Urinary bladder (tissue), 4 donors: ENCODE data around the gene C5AR2. TPM values are rescaled to one million over a fixed set of nuclear protein-coding genes. Genes with fewer than 3 reads are reported as not detected.
"Not testable (repeated sequence)": the region's sequence is repeated elsewhere in the genome, so short reads cannot be mapped to it uniquely, and the experiment has no call there.

Experiments
- DNase-seq: peaks from one replicate; pipeline ENCODE4 v3.0.0-alpha.2; 2015; ENCODE audit errors: extremely low spot score
- H3K27ac ChIP-seq: one replicate; pipeline ENCODE4 v1.5.1; 2013; ENCODE audit warnings: low read depth, mild to moderate bottlenecking, moderate library complexity
- H3K36me3 ChIP-seq: one replicate; pipeline ENCODE4 v1.6.1; 2013; ENCODE audit warnings: mild to moderate bottlenecking, moderate library complexity; ENCODE audit not compliant: insufficient read depth
- H3K4me1 ChIP-seq: one replicate; pipeline ENCODE4 v1.6.1; 2013; ENCODE audit warnings: mild to moderate bottlenecking, moderate library complexity; ENCODE audit not compliant: insufficient read depth
- H3K4me3 ChIP-seq: one replicate; pipeline ENCODE4 v1.5.1; 2013; ENCODE audit warnings: low read depth, low read length
- WGBS: extraction: QIAGEN DNeasy Blood & Tissue Kit; methylation state at CpG from one replicate; pipeline ENCODE4 v1.1.7; 2013; 5-methylcytosine and 5-hydroxymethylcytosine counted together
- polyA plus RNA-seq: library from polyadenylated mRNA; stranded (reverse); fragments of 200-250 nt; gene quantifications from one replicate; pipeline ENCODE4 v1.2.3, GENCODE V29; 2013
- total RNA-seq: library from RNA; depleted of rRNA; stranded (reverse); fragments of >200 nt; gene quantifications from one replicate; pipeline ENCODE4 v1.2.3, GENCODE V29; 2014
- donor health status: healthy with polysubstance abuse.
- donor health status: healthy.

Gene C5AR2
- total and polyA plus RNA-seq, 2 donors = 0.85 to 4.9 TPM

- H3K4me3 ChIP-seq = no peak overlapping the region
- 84% methylated on average over 10 of the region's 10 CpGs for WGBS
- no peak for DNase-seq
- no peak overlapping the region for H3K27ac ChIP-seq
- no peaks in the 10 kb centered on the region for H3K36me3 ChIP-seq
- no peaks in the 10 kb centered on the region for H3K4me1 ChIP-seq
These were observed 18.1 kb upstream of the C5AR2 start for GRCh38 chr19:47313754-47314295.

GRCh38 chr19:47315125-47315821 lies 16.7 kb upstream of the C5AR2 start:
- Histone ChIP-seq H3K27ac (no peak overlapping the region), H3K36me3 (no peaks in the 10 kb centered on the region), H3K4me1 (no peaks in the 10 kb centered on the region), H3K4me3 (no peak overlapping the region)
- 38% methylated on average over 12 of the region's 12 CpGs for WGBS
- DNase-seq = no peak

- DNase-seq = no peak
- no peaks in the 10 kb centered on the region for H3K4me1 ChIP-seq
- H3K4me3 ChIP-seq = no peak overlapping the region
- no peak overlapping the region for H3K27ac ChIP-seq
- 90% methylated on average over 4 of the region's 4 CpGs for WGBS
- H3K36me3 ChIP-seq = no peaks in the 10 kb centered on the region
These were observed 15.5 kb upstream of the C5AR2 start for GRCh38 chr19:47316513-47316912.

GRCh38 chr19:47319923-47320871 lies 11.8 kb upstream of the C5AR2 start:
- Histone ChIP-seq H3K4me3 (no peak overlapping the region), H3K4me1 (no peaks in the 10 kb centered on the region), H3K36me3 (no peaks in the 10 kb centered on the region), H3K27ac (no peak overlapping the region)
- WGBS = 93% methylated on average over 46 of the region's 46 CpGs
- no peak for DNase-seq

GRCh38 chr19:47321630-47322029 lies 10.3 kb upstream of the C5AR2 start:
- 78% methylated on average over 1 of the region's 1 CpG for WGBS
- Histone ChIP-seq H3K4me3 (no peak overlapping the region), H3K4me1 (no peaks in the 10 kb centered on the region), H3K27ac (no peak overlapping the region), H3K36me3 (no peaks in the 10 kb centered on the region)
- DNase-seq = no peak

GRCh38 chr19:47322058-47322457 lies 9.9 kb upstream of the C5AR2 start:
- 79% methylated on average over 2 of the region's 2 CpGs for WGBS
- Histone ChIP-seq H3K4me3 (no peak overlapping the region), H3K36me3 (no peaks in the 10 kb centered on the region), H3K27ac (no peak overlapping the region), H3K4me1 (no peaks in the 10 kb centered on the region)
- no peak for DNase-seq

- Histone ChIP-seq H3K4me3 (no peak overlapping the region), H3K27ac (no peak overlapping the region), H3K4me1 (no peaks in the 10 kb centered on the region), H3K36me3 (no peaks in the 10 kb centered on the region)
- DNase-seq = no peak
- 77% methylated on average over 8 of the region's 8 CpGs for WGBS
These were observed 8.6 kb upstream of the C5AR2 start for GRCh38 chr19:47323409-47323808.

- no peak for DNase-seq
- H3K36me3 ChIP-seq = no peaks in the 10 kb centered on the region
- no peak overlapping the region for H3K27ac ChIP-seq
- no peak overlapping the region for H3K4me3 ChIP-seq
- WGBS = 79% methylated on average over 12 of the region's 12 CpGs
- no peaks in the 10 kb centered on the region for H3K4me1 ChIP-seq
These were observed 8.1 kb upstream of the C5AR2 start for GRCh38 chr19:47323872-47324271.

- Histone ChIP-seq H3K36me3 (no peaks in the 10 kb centered on the region), H3K27ac (no peak overlapping the region), H3K4me3 (no peak overlapping the region), H3K4me1 (no peaks in the 10 kb centered on the region)
- no peak for DNase-seq
- 51% methylated on average over 9 of the region's 9 CpGs for WGBS
These were observed 7.5 kb upstream of the C5AR2 start for GRCh38 chr19:47324502-47324901.

GRCh38 chr19:47330466-47330869 lies 1.5 kb upstream of the C5AR2 start:
- no peaks in the 10 kb centered on the region for H3K36me3 ChIP-seq
- H3K4me1 ChIP-seq = no peaks in the 10 kb centered on the region
- peak overlapping the region; percentile 67 for H3K27ac ChIP-seq
- 31% methylated on average over 9 of the region's 9 CpGs for WGBS
- no peak for DNase-seq
- H3K4me3 ChIP-seq = no peak overlapping the region

- H3K4me1 ChIP-seq = no peaks in the 10 kb centered on the region
- H3K4me3 ChIP-seq = no peak overlapping the region
- WGBS = 87% methylated on average over 6 of the region's 6 CpGs
- no peak for DNase-seq
- no peak overlapping the region for H3K27ac ChIP-seq
- no peaks in the 10 kb centered on the region for H3K36me3 ChIP-seq
These were observed 485 bp upstream of the C5AR2 start for GRCh38 chr19:47331490-47331889.

GRCh38 chr19:47336765-47337718 lies 5.1 kb downstream of the C5AR2 start:
- not testable (repeated sequence) for H3K27ac ChIP-seq, H3K4me1 ChIP-seq, DNase-seq, H3K36me3 ChIP-seq, H3K4me3 ChIP-seq
- WGBS = 77% methylated on average over 18 of the region's 18 CpGs
